Activated T-cell treated with anti-CD3 and anti-CD28 coated beads, Interleukin-2, amount 50 U/mL, for 72 hours (primary cell): Measurements from ENCODE around the gene NME1. TPM values are rescaled to one million over a fixed set of nuclear protein-coding genes. Genes with fewer than 3 reads are reported as not detected.
"Not testable (repeated sequence)": the region's sequence is repeated elsewhere in the genome, so short reads cannot be mapped to it uniquely, and the experiment has no call there.

Experiments
- ATAC-seq, 2 donors: fragments of 150-1000 bp; cut with Tn5 transposase; replicated peaks in 1 of 2; 2 replicates each; pipeline ENCODE4 v1.10.0; 2021; ENCODE audit warnings: moderate library complexity in 2 of 2, mild to moderate bottlenecking in 1 of 2
- DNase-seq, 2 donors: peaks; one replicate each; pipeline ENCODE4 v3.0.0; 2021 to 2022; ENCODE audit warnings: mixed read lengths in 1 of 2
- H3K27ac Mint-ChIP-seq: one replicate; pipeline ENCODE4 v1.8.0; 2022; ENCODE audit warnings: mild to moderate bottlenecking, moderate library complexity, mixed read lengths
- H3K27me3 Mint-ChIP-seq: one replicate; pipeline ENCODE4 v1.8.0; 2022; ENCODE audit warnings: low read depth, mixed read lengths
- H3K36me3 Mint-ChIP-seq, 2 donors: one replicate each; pipeline ENCODE4 v1.8.0; 2022; ENCODE audit warnings: mixed read lengths in 2 of 2, mild to moderate bottlenecking in 1 of 2; ENCODE audit not compliant: insufficient read depth in 2 of 2
- H3K4me1 Mint-ChIP-seq: one replicate; pipeline ENCODE4 v1.8.0; 2022; ENCODE audit warnings: low read depth, mixed read lengths
- H3K4me3 Mint-ChIP-seq, 2 donors: one replicate each; pipeline ENCODE4 v1.8.0; 2022; ENCODE audit warnings: mild to moderate bottlenecking in 2 of 2, mixed read lengths in 2 of 2, moderate library complexity in 2 of 2
- H3K9me3 Mint-ChIP-seq, 2 donors: one replicate each; pipeline ENCODE4 v1.8.0; 2022; ENCODE audit warnings: mixed read lengths in 2 of 2
- total RNA-seq, 2 donors: library from RNA; stranded (reverse); gene quantifications; one replicate each; pipeline ENCODE4 v1.2.3, GENCODE V29; 2022

NME1 gene
- total RNA-seq, result 10 to 100 TPM; 88.2 to 96.0 TPM

GRCh38 chr17:51153210-51154072 lies at the start of gene NME1:
Gene NME1, plus strand, starts transcription at chr17:51153559. Its CDS starts 2,096 bp downstream, at chr17:51155655.
- no peaks in the 10 kb centered on the region for H3K27me3 Mint-ChIP-seq
- no peaks in the 10 kb centered on the region for H3K9me3 Mint-ChIP-seq
- H3K27ac Mint-ChIP-seq, result no peak within 1 kb of the TSS
- DNase-seq (peak; percentile 96 to 98), ATAC-seq (peak; percentile 92)
- peaks cover 18% of the 10 kb centered on the region for H3K4me1 Mint-ChIP-seq
- no peak within 1 kb of the TSS for H3K4me3 Mint-ChIP-seq
- H3K36me3 Mint-ChIP-seq, result peaks cover 3 to 7% of the 10 kb centered on the region in 2 donors

- no peak for DNase-seq
These were observed 45.6 kb upstream of the NME1 start for GRCh38 chr17:51107778-51108177.

GRCh38 chr17:51112303-51113222 lies 40.8 kb upstream of the NME1 start:
- not testable (repeated sequence) for H3K36me3 Mint-ChIP-seq, DNase-seq, H3K9me3 Mint-ChIP-seq, H3K27ac Mint-ChIP-seq, ATAC-seq, H3K4me3 Mint-ChIP-seq, H3K27me3 Mint-ChIP-seq
- H3K4me1 Mint-ChIP-seq, result peaks cover 30% of the 10 kb centered on the region

More at GRCh38 chr17:51107778-51108177, 45.6 kb upstream of the NME1 start:
- Mint-ChIP-seq H3K9me3 (no peaks in the 10 kb centered on the region), H3K36me3 (peaks cover 0 to 2% of the 10 kb centered on the region in 2 donors), H3K4me3 (no peak overlapping the region), H3K4me1 (no peaks in the 10 kb centered on the region), H3K27ac (no peak overlapping the region), H3K27me3 (no peaks in the 10 kb centered on the region)
- no peak for ATAC-seq

GRCh38 chr17:51115179-51115578 lies 38.2 kb upstream of the NME1 start:
- Mint-ChIP-seq H3K36me3 (no peaks in the 10 kb centered on the region), H3K27me3 (no peaks in the 10 kb centered on the region), H3K4me1 (peaks cover 49% of the 10 kb centered on the region), H3K27ac (no peak overlapping the region), H3K4me3 (no peak overlapping the region), H3K9me3 (no peaks in the 10 kb centered on the region)
- no peak for DNase-seq
- no peak for ATAC-seq

- H3K4me1 Mint-ChIP-seq, result peaks cover 69% of the 10 kb centered on the region
- H3K4me3 Mint-ChIP-seq, result peak overlapping the region; percentile 90 to 95
- peaks cover 2 to 4% of the 10 kb centered on the region in 2 donors for H3K36me3 Mint-ChIP-seq
- ATAC-seq, result no peak
- no peak for DNase-seq
- no peaks in the 10 kb centered on the region for H3K9me3 Mint-ChIP-seq
- H3K27ac Mint-ChIP-seq, result peak overlapping the region; percentile 57
- no peaks in the 10 kb centered on the region for H3K27me3 Mint-ChIP-seq
These were observed 34.8 kb upstream of the NME1 start for GRCh38 chr17:51118330-51119195.

GRCh38 chr17:51119415-51120356 lies 33.7 kb upstream of the NME1 start:
- H3K27me3 Mint-ChIP-seq, result no peaks in the 10 kb centered on the region
- H3K36me3 Mint-ChIP-seq, result peaks cover 2 to 4% of the 10 kb centered on the region in 2 donors
- DNase-seq, result peak; percentile 45 to 55
- H3K4me3 Mint-ChIP-seq, result peak overlapping the region; percentile 90 to 95
- no peaks in the 10 kb centered on the region for H3K9me3 Mint-ChIP-seq
- ATAC-seq, result peak; percentile 10 to 15
- H3K27ac Mint-ChIP-seq, result peak overlapping the region; percentile 95
- peaks cover 68% of the 10 kb centered on the region for H3K4me1 Mint-ChIP-seq

- Mint-ChIP-seq H3K36me3 (peaks cover 2 to 4% of the 10 kb centered on the region in 2 donors), H3K4me3 (peak overlapping the region; percentile 90 to 95), H3K9me3 (no peaks in the 10 kb centered on the region), H3K27ac (peak overlapping the region; percentile 95), H3K27me3 (no peaks in the 10 kb centered on the region), H3K4me1 (peaks cover 61% of the 10 kb centered on the region)
- ATAC-seq (peak; percentile 39 to 47), DNase-seq (peak in 1 of 2 donors; percentile 62)
These were observed 33.0 kb upstream of the NME1 start for GRCh38 chr17:51120357-51120738.

- Mint-ChIP-seq H3K36me3 (peaks cover 2 to 4% of the 10 kb centered on the region in 2 donors), H3K9me3 (no peaks in the 10 kb centered on the region), H3K4me3 (peak within 1 kb of the TSS; percentile 99), H3K27me3 (no peaks in the 10 kb centered on the region), H3K4me1 (peaks cover 57% of the 10 kb centered on the region), H3K27ac (peak within 1 kb of the TSS; percentile 99)
- ATAC-seq (peak; percentile 79 to 80), DNase-seq (peak; percentile 93 to 95)
These were observed 32.4 kb upstream of the NME1 start, which contains the start of gene SPAG9 for GRCh38 chr17:51120739-51121619. Gene SPAG9, minus strand, starts transcription at chr17:51120868. Its CDS starts 212 bp downstream, at chr17:51120656.

GRCh38 chr17:51121620-51122472 lies 31.5 kb upstream of the NME1 start:
- peaks cover 2 to 4% of the 10 kb centered on the region in 2 donors for H3K36me3 Mint-ChIP-seq
- peaks cover 52% of the 10 kb centered on the region for H3K4me1 Mint-ChIP-seq
- H3K27me3 Mint-ChIP-seq, result no peaks in the 10 kb centered on the region
- H3K4me3 Mint-ChIP-seq, result peak overlapping the region; percentile 99
- H3K27ac Mint-ChIP-seq, result peak overlapping the region; percentile 99
- peak; percentile 60 to 69 for ATAC-seq
- H3K9me3 Mint-ChIP-seq, result no peaks in the 10 kb centered on the region
- peak; percentile 88 to 90 for DNase-seq

GRCh38 chr17:51122473-51123115 lies 30.8 kb upstream of the NME1 start:
- peak overlapping the region; percentile 41 for H3K27ac Mint-ChIP-seq
- not testable (repeated sequence) for H3K9me3 Mint-ChIP-seq, DNase-seq, ATAC-seq, H3K36me3 Mint-ChIP-seq, H3K27me3 Mint-ChIP-seq
- H3K4me1 Mint-ChIP-seq, result peaks cover 44% of the 10 kb centered on the region
- H3K4me3 Mint-ChIP-seq, result peak overlapping the region; percentile 99
